GM21825 (cell line): ENCODE results near the gene EXOC3.
A peak's percentile ranks its signal among the peaks of the same experiment; 100 is the strongest.
"Not testable (repeated sequence)": the region's sequence is repeated elsewhere in the genome, so short reads cannot be mapped to it uniquely, and the experiment has no call there.

Source experiments
- ATAC-seq: cut with Tn5 transposase; IDR thresholded peaks from one replicate; pipeline ENCODE4 v1.9.1; 2021; ENCODE audit warnings: mild to moderate bottlenecking, moderate library complexity; ENCODE audit not compliant: unreplicated experiment

Gene EXOC3

DNA sequence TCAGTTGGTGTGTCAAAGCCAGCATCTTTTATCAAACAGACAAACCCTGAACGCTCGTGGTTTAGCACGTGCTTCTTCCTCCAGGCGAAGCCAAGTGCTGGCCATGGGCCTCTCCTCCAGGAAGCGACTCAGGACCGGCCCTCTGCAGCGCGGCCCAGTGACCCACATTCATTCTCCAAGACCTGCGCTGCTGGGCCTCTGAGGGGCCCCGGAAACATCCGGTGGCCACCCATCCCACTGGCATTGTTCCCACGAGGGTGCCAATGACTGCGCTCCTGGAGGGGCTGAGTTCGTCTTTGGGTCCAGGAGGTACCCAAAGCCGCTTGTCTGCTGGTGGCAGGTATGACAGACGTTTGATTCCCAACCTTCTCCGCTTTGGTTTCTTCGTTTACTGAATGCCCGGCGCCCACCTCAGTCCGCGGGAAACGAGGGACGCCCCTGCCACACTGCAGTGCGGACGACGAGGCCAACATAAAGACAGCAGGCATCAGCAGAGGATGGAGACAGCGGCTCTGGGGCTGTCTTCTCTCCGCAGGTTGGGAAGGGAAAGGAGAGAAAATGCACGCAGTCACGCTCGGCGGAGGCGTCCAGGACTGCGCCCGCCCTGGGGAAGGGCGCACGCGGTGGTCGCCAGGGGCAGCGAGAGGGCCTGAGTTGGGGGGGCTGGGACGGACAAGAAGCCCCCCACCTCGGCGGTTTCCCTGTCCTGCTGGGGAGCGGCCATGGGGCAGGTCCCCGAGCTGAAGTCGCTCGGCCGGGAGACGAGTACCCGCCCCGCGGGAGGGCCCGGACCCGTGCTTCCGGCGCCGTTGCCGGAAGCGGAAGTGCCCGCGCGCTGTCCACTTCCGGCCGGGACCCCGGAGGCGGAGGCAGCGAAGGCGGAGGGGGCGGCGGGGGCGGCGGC lies at the start of gene EXOC3:
TSS of gene EXOC3 (plus strand) at position 842 of the 904 bp plus-strand sequence. CDS start 3,030 bp downstream, outside the sequence.
- ATAC-seq = peak; percentile 79

GRCh38 chr5:393846-394275 lies 49.1 kb upstream of the EXOC3 start:
- no peak for ATAC-seq

GRCh38 chr5:394671-395155 lies 48.3 kb upstream of the EXOC3 start:
- ATAC-seq = no peak

- ATAC-seq = no peak
Measured at GRCh38 chr5:395156-395920, 47.6 kb upstream of the EXOC3 start.

DNA sequence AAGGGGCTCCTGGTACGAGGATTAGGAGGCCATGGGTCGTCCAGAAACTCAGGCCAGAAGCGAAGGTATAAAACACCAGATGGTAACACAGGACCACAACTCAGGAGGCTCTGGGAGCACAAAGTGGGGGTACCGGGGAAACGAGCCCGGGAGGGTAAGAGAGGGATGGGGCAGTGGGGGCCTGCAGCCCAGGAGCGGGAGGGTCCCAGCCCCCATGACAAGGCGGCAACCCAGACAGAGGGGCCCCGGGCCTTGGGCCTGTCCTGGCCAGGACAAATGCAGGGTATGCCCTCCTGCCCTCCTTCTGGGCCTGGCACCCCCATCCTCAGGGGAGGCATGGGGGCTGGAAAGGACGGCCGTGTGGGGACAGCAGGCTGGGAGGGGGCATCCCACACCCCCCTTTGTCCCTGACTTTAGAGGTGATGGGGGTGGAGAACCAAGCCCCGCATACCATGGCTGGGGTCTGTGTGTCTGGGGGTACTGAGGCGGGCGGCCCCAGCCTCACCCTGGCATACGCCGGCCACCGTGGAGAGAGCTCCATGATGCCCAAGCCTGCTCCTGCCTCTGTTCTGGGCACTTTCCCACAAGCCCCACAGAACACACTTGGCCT lies 47.0 kb upstream of the EXOC3 start:
- ATAC-seq = no peak

GRCh38 chr5:396531-396961 lies 46.4 kb upstream of the EXOC3 start:
- no peak for ATAC-seq

DNA sequence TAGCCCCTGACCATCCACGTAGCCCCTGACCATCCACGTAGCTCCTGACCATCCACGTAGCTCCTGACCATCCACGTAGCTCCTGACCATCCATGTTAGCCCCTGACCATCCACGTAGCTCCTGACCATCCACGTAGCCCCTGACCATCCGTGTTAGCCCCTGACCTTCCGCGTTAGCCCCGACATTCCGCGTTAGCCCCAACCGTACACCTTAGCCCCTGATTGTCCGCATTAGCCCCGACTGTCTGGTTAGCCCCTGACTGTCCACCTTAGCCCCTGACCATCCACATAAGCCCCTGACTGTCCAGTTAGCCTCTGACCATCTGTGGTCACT lies 44.9 kb upstream of the EXOC3 start:
- not testable (repeated sequence) for ATAC-seq

DNA sequence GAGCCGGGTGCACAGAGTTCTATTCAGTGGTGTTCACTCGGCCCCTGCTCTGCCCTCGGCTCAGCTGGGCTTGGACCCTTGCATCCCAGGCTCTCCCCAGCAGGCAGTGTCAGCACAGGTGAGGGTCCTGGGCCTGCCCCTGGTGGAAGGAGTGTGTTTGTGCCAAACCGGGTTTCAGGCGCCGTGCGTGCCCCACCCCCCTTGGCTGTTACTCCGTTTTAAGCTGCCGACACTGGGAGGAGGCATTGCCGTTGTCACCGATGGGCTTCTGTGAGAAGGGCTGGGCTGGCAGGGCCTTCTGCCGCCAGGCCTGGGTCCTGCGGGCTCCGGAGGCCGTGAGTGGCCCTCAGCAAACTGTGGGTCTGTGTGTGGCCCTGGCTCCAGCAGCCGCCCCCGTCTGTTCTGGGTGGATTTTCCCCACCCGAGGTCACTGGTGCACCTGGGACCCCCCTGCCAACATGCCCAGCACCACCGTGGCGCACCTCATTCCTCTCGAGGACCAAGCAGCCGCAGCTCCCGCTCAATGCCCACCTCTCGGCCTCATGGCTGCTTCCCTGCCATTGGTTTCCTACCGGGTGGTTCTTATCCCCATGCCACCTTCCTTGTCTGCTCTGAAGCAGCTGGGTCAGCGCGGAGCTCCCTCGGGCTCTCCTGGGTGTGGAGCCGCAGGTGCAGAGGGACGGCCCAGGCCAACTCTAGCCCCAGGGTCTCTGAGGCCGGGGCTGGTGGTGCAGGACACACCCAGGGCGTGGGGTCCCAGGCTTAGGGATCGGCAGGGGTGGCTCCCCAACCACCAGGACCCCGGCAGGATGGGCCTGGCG lies 44.3 kb upstream of the EXOC3 start:
- ATAC-seq = no peak

DNA sequence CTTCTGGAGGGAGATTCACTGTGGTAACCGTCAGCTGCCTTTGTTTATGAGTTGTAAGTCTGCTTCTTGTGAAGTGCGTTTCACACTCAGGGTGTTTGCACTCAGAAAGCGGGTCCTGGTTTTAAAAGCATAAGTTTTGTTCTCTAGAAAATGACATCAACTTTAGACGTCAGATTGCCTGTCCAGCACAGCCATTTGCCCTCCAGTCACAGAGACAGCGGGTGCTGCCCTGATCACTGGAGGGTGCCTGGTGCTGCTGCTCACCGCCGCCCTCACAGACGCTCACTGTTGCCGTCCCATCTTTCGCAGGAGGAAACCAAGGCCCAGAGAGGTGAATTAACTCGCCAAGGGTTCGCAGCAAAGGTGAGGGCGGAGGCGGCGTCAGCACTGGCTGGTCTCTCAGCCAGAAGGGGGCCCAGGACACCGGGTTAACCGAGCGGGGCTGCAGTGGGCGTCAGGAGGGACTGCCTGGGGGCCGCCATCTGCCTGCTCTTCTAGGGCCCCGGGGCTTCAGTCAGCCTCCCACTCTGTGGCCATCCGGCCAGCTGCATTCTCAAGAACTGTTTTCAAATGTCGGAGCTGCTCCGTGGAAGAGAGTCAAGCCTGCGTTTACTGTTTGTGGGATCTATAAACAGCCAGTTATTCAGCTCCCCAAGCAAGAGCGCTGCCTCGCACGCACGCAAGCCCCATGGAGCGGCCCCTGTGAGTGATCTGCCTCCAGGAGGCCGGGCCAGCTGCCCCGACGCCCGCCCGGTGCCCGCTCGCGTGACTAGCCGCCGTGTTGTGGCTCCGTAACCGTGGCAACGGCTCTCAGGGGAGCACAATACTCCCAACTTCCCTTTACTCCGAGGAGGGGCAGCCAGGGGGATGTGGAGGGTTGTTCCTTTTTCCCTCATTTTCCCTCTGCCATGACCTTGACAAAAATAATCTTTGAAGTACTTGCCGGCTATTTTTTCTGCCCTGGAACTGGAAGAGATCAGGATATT lies 43.4 kb upstream of the EXOC3 start:
- peak; percentile 73 for ATAC-seq

DNA sequence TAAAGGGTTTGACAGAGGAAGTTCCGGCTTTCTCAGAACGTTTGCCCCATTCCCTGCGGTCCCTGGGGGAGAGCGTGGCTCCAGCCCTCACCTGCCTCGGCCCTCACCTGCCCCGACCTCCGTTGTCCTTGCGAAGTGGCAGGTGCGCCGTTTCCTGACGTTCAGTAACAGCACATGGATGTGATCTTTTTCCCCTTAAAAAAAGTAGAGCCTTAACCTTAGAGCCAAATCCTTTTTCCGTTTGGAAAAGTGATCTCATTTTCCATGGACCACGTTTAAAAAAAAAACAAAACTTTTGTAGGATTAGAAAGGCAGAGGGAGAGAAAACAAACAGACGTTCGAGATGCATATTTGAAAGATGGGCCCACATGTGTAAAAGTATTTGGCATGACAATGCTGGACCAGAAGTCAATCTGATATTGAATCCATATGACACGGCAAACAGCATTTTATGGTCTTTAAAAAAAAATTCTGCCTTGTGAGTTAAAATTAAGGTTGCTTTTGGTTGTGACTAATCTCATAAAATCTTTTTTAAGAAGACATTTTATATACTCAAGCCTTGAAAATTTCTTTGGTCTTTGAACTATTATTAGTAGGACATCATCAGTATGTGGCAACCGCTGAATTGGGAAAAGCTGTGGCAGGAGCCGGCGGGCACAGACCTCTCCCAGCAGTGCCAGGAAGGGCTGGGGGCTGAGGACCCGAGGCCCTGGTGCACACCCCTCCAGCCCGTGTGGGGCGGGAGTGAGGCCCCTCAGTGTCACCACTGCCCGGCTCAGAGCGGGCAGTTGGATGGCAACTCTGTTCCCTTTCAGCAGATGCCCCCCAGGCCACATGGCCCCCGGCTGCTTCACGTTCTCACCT lies 42.5 kb upstream of the EXOC3 start:
- ATAC-seq = no peak

DNA sequence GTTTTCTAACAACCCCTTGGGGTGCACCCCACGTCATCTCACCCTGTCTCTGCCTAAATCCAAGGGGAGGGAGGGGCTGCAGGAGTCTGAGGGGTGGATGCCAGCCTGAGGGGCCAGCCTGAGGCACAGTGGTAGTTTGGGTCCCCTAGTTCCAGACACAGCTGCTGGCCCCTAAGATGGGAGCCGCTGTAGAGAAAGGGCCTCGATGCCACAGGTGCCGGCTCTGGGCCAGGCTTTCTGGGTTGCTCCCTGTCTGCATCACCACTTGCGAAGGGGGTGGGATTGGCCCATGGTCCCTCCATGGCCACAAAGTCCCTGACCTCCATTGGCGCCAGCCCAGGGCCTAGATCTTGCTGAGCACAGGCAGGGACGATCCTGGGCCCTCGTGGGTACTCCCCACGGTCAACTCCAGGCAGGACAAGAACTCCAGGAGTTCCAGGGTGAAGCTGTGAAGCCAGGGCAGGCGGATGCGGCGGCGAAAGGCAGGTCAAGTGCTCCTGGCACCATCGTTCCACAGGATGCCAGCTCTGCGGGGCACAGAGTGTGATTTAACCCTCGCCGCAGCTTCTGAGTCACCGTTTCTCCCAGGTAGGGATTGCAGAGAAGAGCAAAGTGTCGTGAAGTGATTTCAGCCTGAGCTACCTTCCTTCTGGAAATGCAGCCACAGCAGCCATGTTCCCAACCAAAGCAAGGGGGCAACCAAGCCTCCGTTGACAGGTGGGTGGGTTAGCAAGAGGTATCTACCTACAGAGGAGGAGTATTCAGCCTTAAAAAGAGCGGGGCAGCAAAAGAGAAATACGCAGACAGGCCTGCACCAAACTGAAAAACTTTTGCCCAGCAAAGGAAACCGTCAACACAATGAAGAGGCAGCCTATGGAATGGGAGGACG lies 41.6 kb upstream of the EXOC3 start:
- ATAC-seq = no peak

DNA sequence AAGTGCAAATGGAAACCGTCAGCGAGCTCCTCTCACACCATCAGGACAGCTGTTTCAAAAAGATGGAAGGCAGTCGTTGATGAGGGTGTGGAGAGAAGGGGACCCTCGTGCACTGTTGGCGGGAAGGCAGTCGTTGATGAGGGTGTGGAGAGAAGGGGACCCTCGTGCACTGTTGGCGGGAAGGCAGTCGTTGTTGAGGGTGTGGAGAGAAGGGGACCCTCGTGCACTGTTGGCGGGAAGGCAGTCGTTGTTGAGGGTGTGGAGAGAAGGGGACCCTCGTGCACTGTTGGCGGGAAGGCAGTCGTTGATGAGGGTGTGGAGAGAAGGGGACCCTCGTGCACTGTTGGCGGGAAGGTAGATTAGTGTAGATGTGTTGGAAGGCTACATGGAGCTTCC lies 40.8 kb upstream of the EXOC3 start:
- ATAC-seq = not testable (repeated sequence)

GRCh38 chr5:402615-403359 lies 40.2 kb upstream of the EXOC3 start:
- ATAC-seq = peak; percentile 58

DNA sequence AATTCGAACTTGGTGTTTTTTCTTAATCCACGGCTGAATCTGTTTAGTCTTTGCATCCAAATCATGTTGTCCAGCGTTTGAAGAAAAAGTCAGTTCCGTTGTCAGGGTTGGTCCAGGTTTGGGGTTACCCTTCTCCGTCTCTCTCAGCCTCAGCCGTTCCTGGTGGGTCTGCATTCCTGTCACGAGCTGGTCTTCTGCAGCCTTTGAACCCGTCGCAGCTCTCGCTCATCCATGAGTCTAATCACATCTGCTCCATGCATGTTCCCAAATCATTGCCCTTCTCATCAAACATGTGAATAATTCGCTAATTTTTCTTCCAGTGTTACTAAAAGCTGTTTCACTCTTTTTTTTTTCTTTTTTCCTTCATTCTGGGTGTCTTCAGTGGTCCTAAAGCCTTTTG lies 39.0 kb upstream of the EXOC3 start:
- no peak for ATAC-seq

DNA sequence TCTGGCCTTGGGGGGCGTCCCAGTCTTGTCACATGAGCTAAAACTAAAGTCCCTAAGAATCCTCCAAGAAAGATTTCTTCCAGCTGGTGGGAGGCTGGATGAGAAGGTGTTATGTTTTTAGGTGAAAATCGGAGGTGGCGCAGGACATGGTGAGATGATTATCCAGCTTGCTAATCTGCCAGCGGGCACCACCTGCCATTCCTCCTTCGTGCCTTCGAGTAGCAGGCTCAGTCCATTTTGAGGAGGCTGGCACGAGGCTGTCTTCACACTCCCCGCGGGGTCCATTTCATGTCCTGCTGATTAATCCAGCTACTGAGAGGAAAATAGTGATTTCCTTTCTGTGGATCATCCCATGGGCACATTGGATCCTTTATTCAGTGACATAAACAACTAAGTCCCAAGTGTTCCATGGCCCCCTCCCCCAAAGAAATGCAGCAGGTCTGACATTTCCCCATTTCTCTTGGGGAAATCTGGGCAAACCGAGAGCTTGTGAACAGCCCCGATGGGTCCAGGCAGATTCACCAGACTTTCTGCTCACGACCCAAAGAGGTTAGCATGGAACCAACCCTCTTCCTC lies 38.2 kb upstream of the EXOC3 start:
- no peak for ATAC-seq

DNA sequence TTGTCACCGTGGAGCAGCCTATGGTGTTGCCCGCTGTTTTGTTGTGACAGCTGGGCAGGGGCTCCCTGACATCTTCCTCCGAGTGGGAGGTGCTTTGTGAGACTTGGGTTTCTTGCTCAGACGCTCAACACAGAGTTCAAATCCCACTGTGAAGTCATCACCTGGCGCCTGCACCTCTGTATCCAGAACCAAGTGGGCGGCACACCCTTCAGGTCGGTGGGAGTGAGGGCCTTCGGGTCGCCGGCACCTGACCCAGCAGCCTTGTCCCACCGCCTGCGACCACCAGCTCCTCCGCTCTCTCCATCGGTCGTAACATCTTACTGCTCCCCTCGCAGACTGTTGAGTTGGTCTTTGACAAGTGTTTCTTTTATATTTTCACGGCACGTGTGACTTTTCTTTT lies 37.6 kb upstream of the EXOC3 start:
- ATAC-seq = no peak
